ENCODE data around the gene FLT3. TPM values are rescaled to one million over a fixed set of nuclear protein-coding genes. Genes with fewer than 3 reads are reported as not detected.
A peak's percentile ranks its signal among the peaks of the same experiment; 100 is the strongest.
"Not testable (repeated sequence)": the region's sequence is repeated elsewhere in the genome, so short reads cannot be mapped to it uniquely, and the experiment has no call there.

Gene FLT3
- polyA plus RNA-seq, 3 donors, result 2.1 to 5.3 (median 3.7) TPM

DNA sequence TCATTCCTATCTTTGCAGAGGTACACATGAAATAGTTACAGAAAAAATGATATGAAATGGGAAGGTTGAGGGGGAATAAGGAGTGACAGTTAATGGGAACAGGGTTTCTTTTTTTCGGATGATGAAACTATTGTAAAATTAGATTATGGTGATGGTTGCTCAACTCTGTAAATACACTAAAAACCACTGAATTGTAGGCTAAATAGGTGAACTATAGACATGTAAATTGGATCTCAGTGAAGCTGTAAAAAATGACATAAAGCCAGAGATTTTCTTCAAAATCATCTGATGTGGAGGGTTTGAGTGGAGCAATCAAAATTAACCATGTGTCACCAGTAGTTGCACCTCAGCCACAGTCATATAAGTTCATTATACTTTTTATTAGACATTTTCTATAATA lies 6.6 kb upstream of the FLT3 start:
- Histone ChIP-seq H3K36me3 (replicated peaks in 1 of 2; ENCODE audit: control insufficient read depth in 1 of 2, insufficient read depth in 2 of 2, low read length in 2 of 2) (no peaks in the 10 kb centered on the region), H3K9me3 (replicated peaks in 1 of 2; ENCODE audit: control insufficient read depth in 1 of 2, insufficient read depth in 1 of 2, low read length in 2 of 2) (no peaks in the 10 kb centered on the region), H2AFZ (ENCODE audit: insufficient read depth, low read depth, low read length, poor library complexity, severe bottlenecking) (no peak overlapping the region), H3K4me2 (replicated peaks; ENCODE audit: extremely low read depth, low read length, poor library complexity, severe bottlenecking) (peak overlapping the region; percentile 38), H3K4me1 (ENCODE audit: control insufficient read depth in 1 of 2, insufficient read depth in 2 of 2, low read length in 2 of 2) (peaks cover 25 to 27% of the 10 kb centered on the region in 2 donors), H3K9ac (ENCODE audit: insufficient read depth, low read length, poor library complexity, severe bottlenecking) (no peak overlapping the region), H3K27me3 (ENCODE audit: control insufficient read depth in 2 of 2, insufficient read depth in 2 of 2, low read length in 2 of 2) (no peaks in the 10 kb centered on the region), H3K4me3 (replicated peaks in 1 of 3; ENCODE audit: low read depth in 2 of 3, low read length in 3 of 3) (peak overlapping the region in 1 of 3 experiments; percentile 17), H4K20me1 (ENCODE audit: insufficient read depth, low read length) (no peaks in the 10 kb centered on the region), H3K27ac (ENCODE audit: low read depth in 1 of 2, low read length in 2 of 2) (no peak overlapping the region), H3K79me2 (ENCODE audit: insufficient read depth, low read length) (no peaks in the 10 kb centered on the region)
- Mint-ChIP-seq H3K27ac (peak overlapping the region in 3 of 7 donors; percentile 3 to 77 (median 62)), H3K4me1 (peaks cover 28% of the 10 kb centered on the region), H3K4me3 (peak overlapping the region in 1 of 2 donors; percentile 43), H3K36me3 (no peaks in the 10 kb centered on the region), H3K27me3 (ENCODE audit: low read depth in 3 of 3) (peaks cover 0 to 3% (median 0%) of the 10 kb centered on the region in 3 donors), H3K9me3 (peaks cover 0 to 3% (median 0%) of the 10 kb centered on the region in 7 donors)
- peak in 1 of 3 donors; percentile 4 for DNase-seq
- intact Hi-C loops (cut with micrococcal nuclease), result no loop called here
- no CpG with 5 or more reads among the region's 1 CpG for WGBS (ENCODE audit: insufficient coverage)
- TF ChIP-seq, protein P1, sequence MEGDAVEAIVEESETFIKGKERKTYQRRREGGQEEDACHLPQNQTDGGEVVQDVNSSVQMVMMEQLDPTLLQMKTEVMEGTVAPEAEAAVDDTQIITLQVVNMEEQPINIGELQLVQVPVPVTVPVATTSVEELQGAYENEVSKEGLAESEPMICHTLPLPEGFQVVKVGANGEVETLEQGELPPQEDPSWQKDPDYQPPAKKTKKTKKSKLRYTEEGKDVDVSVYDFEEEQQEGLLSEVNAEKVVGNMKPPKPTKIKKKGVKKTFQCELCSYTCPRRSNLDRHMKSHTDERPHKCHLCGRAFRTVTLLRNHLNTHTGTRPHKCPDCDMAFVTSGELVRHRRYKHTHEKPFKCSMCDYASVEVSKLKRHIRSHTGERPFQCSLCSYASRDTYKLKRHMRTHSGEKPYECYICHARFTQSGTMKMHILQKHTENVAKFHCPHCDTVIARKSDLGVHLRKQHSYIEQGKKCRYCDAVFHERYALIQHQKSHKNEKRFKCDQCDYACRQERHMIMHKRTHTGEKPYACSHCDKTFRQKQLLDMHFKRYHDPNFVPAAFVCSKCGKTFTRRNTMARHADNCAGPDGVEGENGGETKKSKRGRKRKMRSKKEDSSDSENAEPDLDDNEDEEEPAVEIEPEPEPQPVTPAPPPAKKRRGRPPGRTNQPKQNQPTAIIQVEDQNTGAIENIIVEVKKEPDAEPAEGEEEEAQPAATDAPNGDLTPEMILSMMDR (IDR thresholded peaks at IDR 0.05), result no peak

GRCh38 chr13:28101886-28102285 lies 1.5 kb upstream of the FLT3 start:
- H2AFZ ChIP-seq (ENCODE audit: insufficient read depth, low read depth, low read length, poor library complexity, severe bottlenecking); intact Hi-C loops (cut with micrococcal nuclease); H3K9me3 Mint-ChIP-seq; H3K9ac ChIP-seq (ENCODE audit: insufficient read depth, low read length, poor library complexity, severe bottlenecking); H3K27me3 ChIP-seq (ENCODE audit: control insufficient read depth in 2 of 2, insufficient read depth in 2 of 2, low read length in 2 of 2); H3K36me3 ChIP-seq (replicated peaks in 1 of 2; ENCODE audit: control insufficient read depth in 1 of 2, insufficient read depth in 2 of 2, low read length in 2 of 2); H3K9me3 ChIP-seq (replicated peaks in 1 of 2; ENCODE audit: control insufficient read depth in 1 of 2, insufficient read depth in 1 of 2, low read length in 2 of 2); H4K20me1 ChIP-seq (ENCODE audit: insufficient read depth, low read length); H3K36me3 Mint-ChIP-seq: not testable (repeated sequence)
- peak in 2 of 3 donors; percentile 46 to 59 for DNase-seq
- WGBS (ENCODE audit: insufficient coverage), result 0% methylated on average over 3 of the region's 4 CpGs
- peak overlapping the region; percentile 88 for H3K4me2 ChIP-seq (replicated peaks; ENCODE audit: extremely low read depth, low read length, poor library complexity, severe bottlenecking)
- H3K27ac ChIP-seq (ENCODE audit: low read depth in 1 of 2, low read length in 2 of 2), result peak overlapping the region in 1 of 2 donors; percentile 6
- Mint-ChIP-seq H3K4me3 (peak overlapping the region; percentile 51 to 58), H3K27me3 (ENCODE audit: low read depth in 3 of 3) (peaks cover 3 to 11% (median 9%) of the 10 kb centered on the region in 3 donors), H3K4me1 (peaks cover 41% of the 10 kb centered on the region), H3K27ac (peak overlapping the region in 5 of 7 donors; percentile 15 to 74 (median 27))
- peak overlapping the region in 1 of 3 experiments; percentile 21 for H3K4me3 ChIP-seq (replicated peaks in 1 of 3; ENCODE audit: low read depth in 2 of 3, low read length in 3 of 3)
- H3K79me2 ChIP-seq (ENCODE audit: insufficient read depth, low read length), result peaks cover 41% of the 10 kb centered on the region
- H3K4me1 ChIP-seq (ENCODE audit: control insufficient read depth in 1 of 2, insufficient read depth in 2 of 2, low read length in 2 of 2), result peaks cover 28 to 48% of the 10 kb centered on the region in 2 donors
